Stimulated activated CD8-positive, alpha-beta memory T cell treated with anti-CD3 and anti-CD28 coated beads, Interleukin-4, amount 100 ng/mL, for 24 hours (primary cell): ENCODE results near the gene FARP1.

Experiments used
- DNase-seq: peaks from one replicate; pipeline ENCODE4 v3.0.0-alpha.2; 2020; ENCODE audit warnings: low read depth

Gene FARP1

GRCh38 chr13:98175823-98176222, 32.9 kb downstream of the FARP1 start:
- DNase-seq = no peak

- DNase-seq = no peak
These were observed 34.1 kb downstream of the FARP1 start, which contains the start of gene RNF113B for GRCh38 chr13:98176777-98177608. TSS of gene RNF113B (minus strand) at chr13:98177269. CDS start at chr13:98177236, 33 bp downstream.

GRCh38 chr13:98180092-98180491, 37.2 kb downstream of the FARP1 start:
- DNase-seq = no peak

- DNase-seq = no peak
These were observed 38.4 kb downstream of the FARP1 start for GRCh38 chr13:98181111-98181815.

- no peak for DNase-seq
These were observed 39.3 kb downstream of the FARP1 start for GRCh38 chr13:98182153-98182552.

- DNase-seq = no peak
These were observed 39.7 kb downstream of the FARP1 start for GRCh38 chr13:98182589-98182988.

- DNase-seq = no peak
These were observed 41.9 kb downstream of the FARP1 start for GRCh38 chr13:98184792-98185191.

- DNase-seq = no peak
These were observed 44.5 kb downstream of the FARP1 start for GRCh38 chr13:98187155-98187964.

- no peak for DNase-seq
These were observed 45.0 kb downstream of the FARP1 start for GRCh38 chr13:98187965-98188261.

GRCh38 chr13:98188544-98189166, 45.8 kb downstream of the FARP1 start:
- DNase-seq = no peak

- DNase-seq = no peak
These were observed 47.1 kb downstream of the FARP1 start for GRCh38 chr13:98189841-98190505.

- no peak for DNase-seq
These were observed 48.1 kb downstream of the FARP1 start for GRCh38 chr13:98190889-98191444.

- DNase-seq = no peak
These were observed 49.1 kb downstream of the FARP1 start for GRCh38 chr13:98192008-98192407.

- DNase-seq = no peak
These were observed 52.3 kb downstream of the FARP1 start for GRCh38 chr13:98195054-98195791.

- no peak for DNase-seq
These were observed 55.8 kb downstream of the FARP1 start for GRCh38 chr13:98198683-98199082.

- DNase-seq = no peak
These were observed 56.6 kb downstream of the FARP1 start for GRCh38 chr13:98199480-98199879.

GRCh38 chr13:98200211-98200878, 57.5 kb downstream of the FARP1 start:
- no peak for DNase-seq

GRCh38 chr13:98201189-98201588, 58.3 kb downstream of the FARP1 start:
- DNase-seq = no peak

GRCh38 chr13:98201984-98202383, 59.1 kb downstream of the FARP1 start:
- no peak for DNase-seq
